GM13977 (cell line): Measurements from ENCODE around the gene LMO7.

Experiments used
- DNase-seq: peaks from one replicate; pipeline ENCODE4 v3.0.0; 2012; ENCODE audit warnings: low spot score
- CTCF ChIP-seq: IDR thresholded peaks from 2 replicates; pipeline ENCODE4 v1.5.1; 2012; ENCODE audit warnings: mild to moderate bottlenecking, control low read depth; ENCODE audit not compliant: insufficient read depth; ENCODE audit errors: extremely low read depth, missing control alignments
- in situ Hi-C: fragments of 300-500 bp; cut with MboI; formaldehyde crosslinking; loops from one replicate; pipeline ENCODE4 v1.12.0; 2022; ENCODE audit warnings: low sequenced_read_pairs, low pct_unique_long_range_greater_than_20kb, mixed read lengths, inconsistent platforms; ENCODE audit not compliant: unreplicated experiment

The LMO7 gene

GRCh38 chr13:75652726-75653125 lies 16.6 kb downstream of the LMO7 start:
- no peak for TF ChIP-seq CTCF
- in situ Hi-C loops, result no loop called here
- DNase-seq, result no peak

- DNase-seq, result no peak
- in situ Hi-C loops, result no loop called here
- no peak for TF ChIP-seq CTCF
Measured at GRCh38 chr13:75656425-75656989, 20.4 kb downstream of the LMO7 start.

GRCh38 chr13:75657111-75657510 lies 21.0 kb downstream of the LMO7 start:
- no peak for TF ChIP-seq CTCF
- no peak for DNase-seq
- in situ Hi-C loops, result no loop called here

- DNase-seq, result no peak
- no peak for TF ChIP-seq CTCF
- in situ Hi-C loops, result no loop called here
Measured at GRCh38 chr13:75660694-75661093, 24.6 kb downstream of the LMO7 start.

GRCh38 chr13:75661443-75661842 lies 25.3 kb downstream of the LMO7 start:
- no peak for DNase-seq
- TF ChIP-seq CTCF, result no peak
- in situ Hi-C loops, result no loop called here

GRCh38 chr13:75666646-75667351 lies 30.7 kb downstream of the LMO7 start:
- DNase-seq, result no peak
- TF ChIP-seq CTCF, result no peak
- in situ Hi-C loops, result no loop called here
